DND-41 (cell line): ENCODE measurements around the gene ARMH3.

Source experiments
- CTCF ChIP-seq: IDR thresholded peaks from 2 replicates; pipeline ENCODE4 v1.5.1; 2012; ENCODE audit warnings: borderline replicate concordance, low read length, moderate library complexity, mild to moderate bottlenecking; ENCODE audit not compliant: poor library complexity, severe bottlenecking; ENCODE audit errors: extremely low read depth
- EZH2 ChIP-seq: IDR thresholded peaks from 3 replicates; pipeline ENCODE4 v1.6.1; 2012; ENCODE audit warnings: borderline replicate concordance, low read depth, mild to moderate bottlenecking, moderate library complexity, low read length, inconsistent platforms; ENCODE audit not compliant: severe bottlenecking

DNA sequence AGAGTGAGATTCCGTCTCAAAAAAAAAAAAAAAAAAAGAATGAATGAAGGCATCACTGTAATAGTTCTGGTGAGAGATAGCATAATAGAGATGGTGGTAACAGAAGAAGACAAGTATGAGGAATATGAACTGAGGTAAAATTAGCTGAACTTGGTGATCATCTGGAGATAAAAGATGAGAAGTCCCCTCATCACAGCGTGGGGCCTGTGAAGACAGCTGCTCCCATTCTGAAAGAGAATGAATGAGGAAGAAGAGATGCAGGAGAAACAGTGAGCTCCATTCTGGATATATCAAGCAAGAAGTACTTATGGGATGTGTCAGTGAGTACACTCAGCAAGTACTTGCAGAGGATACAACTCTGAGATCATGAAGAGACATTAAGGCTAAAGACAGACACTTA, 28.7 kb downstream of the ARMH3 start:
- TF ChIP-seq CTCF (no peak), EZH2 (no peak)
